Fibroblast of skin of left quadriceps (primary cell): ENCODE results near the gene FAF2.
"Not testable (repeated sequence)": the region's sequence is repeated elsewhere in the genome, so short reads cannot be mapped to it uniquely, and the experiment has no call there.

Source experiments
- DNase-seq, 2 experiments: peaks; one replicate each; pipeline ENCODE4 v3.0.0-alpha.2; 2013; ENCODE audit warnings: low read depth in 2 of 2

Gene FAF2, protein sequence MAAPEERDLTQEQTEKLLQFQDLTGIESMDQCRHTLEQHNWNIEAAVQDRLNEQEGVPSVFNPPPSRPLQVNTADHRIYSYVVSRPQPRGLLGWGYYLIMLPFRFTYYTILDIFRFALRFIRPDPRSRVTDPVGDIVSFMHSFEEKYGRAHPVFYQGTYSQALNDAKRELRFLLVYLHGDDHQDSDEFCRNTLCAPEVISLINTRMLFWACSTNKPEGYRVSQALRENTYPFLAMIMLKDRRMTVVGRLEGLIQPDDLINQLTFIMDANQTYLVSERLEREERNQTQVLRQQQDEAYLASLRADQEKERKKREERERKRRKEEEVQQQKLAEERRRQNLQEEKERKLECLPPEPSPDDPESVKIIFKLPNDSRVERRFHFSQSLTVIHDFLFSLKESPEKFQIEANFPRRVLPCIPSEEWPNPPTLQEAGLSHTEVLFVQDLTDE

DNA sequence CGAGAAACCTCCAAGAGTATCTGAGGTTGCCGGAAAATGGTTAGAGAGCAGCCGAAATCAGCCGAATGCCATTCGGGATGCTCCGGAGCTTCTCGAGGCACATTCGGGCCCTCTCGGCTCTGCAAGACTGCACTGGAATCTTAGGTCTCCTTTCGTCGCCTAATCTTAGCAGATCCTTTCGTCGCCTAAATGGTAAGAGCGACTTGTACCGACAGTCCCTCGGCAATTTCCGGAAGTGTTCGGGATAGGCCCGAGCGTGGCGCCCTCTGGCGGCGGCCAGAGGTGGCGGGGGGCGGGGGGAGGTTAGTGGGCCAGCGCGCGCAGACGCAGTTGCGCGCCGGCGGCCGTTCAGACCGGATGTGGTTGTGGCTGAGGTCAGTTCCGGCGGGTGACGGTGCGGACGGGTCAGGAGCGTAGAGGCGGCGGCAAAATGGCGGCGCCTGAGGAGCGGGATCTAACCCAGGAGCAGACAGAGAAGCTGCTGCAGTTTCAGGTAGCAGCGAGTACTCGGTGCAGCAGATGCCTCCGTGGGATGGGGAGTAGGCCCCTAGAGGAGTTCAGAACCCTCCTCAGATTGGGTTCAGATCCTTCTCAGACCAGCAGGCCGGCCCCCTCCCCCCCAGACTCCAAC is at the start of gene FAF2:
FAF2 (plus strand) TSS at position 408 of the 631 bp plus-strand sequence; CDS start at position 431, 23 bp downstream.
- DNase-seq: peak; percentile 98

DNA sequence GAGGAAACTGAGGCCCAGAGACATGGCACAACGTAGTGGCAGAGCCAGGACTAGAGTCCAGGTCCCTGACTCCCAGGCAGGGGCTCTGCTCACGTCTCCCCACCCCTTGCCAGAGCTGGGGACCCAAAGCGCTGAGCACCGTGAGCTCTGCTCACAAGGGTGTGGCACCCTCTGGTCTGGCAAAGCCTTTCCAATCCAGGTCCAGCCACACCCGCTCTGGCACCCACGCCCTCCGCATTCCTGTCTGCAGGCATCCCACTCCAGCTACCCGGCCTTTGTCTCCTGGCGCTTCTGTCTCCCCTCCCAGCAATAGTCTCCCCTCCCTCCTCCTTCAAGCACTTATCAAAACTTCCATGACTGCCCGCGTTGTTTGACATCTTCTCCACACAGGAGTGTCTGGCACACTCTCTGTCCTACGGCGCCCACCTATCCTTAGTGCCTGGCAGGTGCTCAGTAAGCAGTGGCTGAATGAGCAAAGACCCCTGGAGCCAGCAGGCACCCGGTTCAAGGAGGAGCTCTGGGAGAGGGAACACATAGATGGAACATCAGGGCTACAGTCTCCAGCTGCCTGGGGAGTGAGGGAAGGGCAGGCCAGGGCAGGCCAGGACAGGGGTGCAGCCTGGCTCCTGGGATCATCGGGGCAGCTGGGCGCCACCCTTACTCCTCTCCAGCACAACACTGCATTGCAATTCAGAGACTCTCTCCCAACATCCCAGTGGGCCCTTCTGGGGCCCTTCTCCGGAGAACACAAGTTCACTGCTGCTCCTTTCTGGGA is 47.6 kb upstream of the FAF2 start:
- DNase-seq: no peak

DNA sequence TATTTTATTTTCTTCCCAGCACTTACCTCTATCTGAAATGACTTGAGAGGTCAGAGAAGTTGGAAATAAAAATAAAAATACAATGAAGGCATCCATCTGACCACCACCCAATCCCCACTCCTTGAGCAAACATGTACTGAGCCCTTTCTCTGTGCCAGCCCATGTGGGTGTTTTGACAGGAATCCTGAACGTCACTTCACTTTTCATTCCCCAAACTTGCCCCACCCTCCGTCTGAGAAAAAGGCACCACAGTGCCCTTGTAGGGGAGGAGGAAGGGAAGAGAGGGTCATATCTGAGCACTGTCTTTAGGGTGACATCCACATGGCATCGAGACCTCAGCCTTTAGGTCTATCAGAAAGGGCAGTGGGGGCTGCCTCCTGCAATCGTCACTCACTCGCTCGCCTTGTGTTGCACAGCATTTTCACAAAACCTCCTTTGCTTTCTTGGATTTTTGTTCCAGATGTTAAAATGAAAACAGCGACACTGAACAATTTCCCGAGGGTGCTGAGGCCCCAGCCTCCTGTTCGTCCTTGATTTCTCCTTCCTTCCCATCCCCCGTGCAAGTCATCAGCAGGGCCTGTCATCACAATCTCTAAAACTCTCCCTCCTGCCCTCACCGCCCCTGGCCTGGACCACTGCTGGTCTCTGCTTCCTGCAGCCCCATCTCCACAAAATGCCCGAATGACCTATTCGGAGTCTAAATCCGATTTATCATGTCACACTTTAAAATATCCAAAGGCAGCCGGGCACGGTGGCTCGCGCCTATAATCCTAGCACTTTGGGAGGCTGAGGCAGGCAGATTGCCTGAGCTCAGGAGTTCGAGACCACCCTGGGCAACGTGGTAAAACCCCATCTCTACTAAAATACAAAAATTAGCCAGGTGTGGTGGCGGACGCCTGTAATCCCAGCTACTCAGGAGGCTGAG is 46.6 kb upstream of the FAF2 start:
- DNase-seq: no peak

DNA sequence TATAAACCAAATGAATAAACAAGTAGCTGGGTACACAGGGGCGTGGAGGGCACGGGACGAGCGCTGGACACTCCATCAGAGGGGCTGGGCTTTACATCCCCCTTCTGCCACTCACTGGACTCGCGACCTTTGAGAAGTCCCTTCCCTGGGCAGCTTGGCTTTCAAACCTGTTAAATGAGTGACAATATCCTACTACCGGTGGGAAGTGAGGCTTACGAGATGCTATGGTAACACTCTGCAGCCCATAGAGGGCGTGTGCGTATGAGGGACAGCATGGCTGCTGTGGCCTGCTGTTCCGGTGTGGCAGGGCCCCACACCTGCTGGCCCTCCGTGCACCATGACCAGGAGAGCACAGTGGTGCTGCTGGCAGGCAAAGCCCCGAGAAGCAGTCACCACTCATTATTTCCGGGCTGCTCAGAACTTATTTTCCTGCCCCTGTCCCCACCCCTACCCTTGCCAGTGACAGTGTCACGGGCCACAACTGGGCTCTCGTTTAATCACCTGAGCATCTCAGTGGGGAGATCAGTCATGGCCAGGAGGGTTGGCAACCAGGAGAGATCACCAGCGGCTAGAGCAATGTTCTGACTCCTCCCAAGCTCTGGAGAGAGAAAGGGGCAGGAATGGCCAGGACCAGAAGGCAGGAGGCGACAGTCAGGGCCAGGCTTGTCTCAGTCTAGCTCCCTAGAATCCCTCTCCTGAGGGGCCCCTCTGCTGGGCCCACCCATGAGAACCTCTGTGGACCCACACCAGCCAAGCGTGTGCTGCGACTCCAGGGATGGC is 42.3 kb upstream of the FAF2 start:
- DNase-seq: no peak

DNA sequence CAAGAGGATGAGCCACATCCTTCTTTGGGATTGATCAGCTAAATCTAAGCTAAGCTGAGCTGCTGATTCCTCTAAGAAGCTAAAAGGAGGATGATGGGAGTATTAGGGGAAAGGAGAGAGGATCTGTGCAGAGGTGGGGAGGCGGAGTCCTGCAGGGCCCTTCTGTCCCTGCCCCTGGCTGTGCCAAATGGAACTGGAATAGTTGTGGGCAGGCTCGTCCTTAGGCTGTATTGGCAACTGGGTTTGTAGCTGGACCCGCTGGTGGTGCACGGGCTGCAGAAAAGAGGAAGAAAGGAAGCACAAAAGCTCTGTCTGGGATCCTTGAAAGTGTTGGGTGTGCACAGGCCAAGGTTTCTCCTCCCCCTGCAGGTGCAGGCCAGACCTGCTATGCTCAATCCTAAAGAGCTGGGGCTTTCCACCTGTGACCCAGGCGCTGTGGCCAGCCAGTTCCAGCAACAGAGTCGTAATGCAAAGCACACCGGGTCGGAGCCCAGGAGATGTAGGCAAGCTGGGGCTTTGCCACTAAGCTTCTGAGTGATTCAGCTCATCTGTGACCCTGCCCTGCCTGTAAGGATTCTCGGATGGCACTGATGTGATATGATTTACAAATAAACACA is 41.6 kb upstream of the FAF2 start:
- DNase-seq: no peak

DNA sequence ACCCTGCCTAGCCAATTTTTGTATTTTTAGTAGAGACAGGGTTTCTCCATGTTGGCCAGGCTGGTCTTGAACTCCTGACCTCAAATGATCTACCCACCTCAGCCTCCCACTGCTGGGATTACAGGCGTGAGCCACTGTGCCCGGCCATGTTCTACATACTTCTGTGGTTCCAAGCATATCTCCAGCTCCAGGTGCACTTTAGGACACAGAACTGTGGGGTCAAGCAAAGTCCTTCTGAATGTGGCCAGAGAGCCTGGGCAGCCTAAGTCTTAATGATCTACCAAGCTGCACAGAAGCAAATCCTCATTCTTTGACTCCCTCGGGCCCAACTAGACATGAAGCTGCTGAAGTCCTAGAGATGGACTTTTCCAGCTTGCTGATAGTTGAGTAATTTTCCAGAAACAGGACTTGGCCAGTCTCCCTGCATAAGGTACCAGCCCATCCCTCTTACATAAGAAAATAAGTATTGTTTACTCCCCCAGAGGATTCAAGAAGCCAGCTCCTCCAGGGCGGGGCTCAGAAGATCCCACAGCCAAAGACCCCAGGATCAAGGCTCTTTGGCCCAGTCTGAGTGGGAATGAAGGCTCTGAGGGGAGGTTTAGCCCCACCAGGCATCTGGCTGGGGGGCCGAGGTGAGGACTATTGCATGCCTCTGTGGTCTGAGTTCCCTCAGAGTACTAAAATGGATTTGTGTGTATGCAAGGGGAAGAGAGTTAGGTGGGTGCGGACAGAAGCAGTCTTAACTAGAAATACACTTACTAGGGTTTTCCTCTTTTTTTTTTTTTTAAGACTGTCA is 40.5 kb upstream of the FAF2 start:
- no peak for DNase-seq

DNA sequence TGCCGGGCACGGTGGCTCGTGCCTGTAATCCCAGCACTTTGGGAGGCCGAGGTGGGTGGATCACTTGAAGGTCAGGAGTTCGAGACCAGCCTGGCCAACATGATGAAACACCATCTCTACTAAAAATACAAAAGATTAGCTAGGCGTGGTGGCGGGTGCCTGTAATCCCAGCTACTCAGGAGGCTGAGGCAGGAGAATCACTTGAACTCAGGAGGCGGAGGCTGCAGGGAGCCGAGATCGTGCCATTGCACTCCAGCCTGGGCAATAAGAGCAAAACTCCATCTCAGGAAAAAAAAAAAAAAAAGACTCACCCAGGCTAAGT is 40.0 kb upstream of the FAF2 start:
- DNase-seq: not testable (repeated sequence)

DNA sequence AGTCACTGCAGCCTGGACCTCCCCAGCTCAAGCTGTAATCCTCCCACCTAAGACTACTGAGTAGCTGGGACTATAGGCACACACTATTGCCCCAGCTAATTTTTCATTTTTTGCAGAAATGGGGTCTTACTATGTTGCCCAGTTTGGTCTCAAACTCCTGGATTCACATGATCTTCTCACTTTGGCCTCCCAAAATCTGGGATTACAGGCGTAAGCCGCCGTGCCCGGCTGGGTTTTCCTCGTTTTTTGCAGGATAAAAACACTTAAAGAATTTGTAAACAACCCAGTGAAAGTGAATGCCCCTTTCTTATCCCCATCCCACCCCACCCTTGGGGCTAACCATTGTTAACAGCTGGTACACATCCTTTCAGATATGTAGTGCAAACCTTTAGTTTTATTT is 39.6 kb upstream of the FAF2 start:
- no peak for DNase-seq

DNA sequence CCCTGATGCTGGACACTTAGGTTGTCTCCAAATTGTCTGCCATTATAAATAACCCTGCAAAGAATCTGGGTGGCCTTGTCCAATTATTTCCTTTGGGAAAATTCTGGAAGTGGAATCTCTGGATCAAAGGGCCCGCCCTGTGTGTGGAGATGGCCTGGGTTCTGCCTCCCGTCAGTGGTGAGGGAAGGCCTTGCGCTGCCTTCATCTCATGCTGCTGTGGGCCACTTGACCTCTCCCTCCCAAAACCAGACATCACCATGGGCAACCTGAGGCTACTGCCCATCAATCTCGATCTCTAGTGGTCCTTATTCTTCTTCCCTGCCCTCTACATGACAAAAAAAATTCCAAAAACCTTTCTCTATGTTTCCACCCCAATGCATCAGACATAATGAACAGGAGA is 38.4 kb upstream of the FAF2 start:
- DNase-seq: no peak

DNA sequence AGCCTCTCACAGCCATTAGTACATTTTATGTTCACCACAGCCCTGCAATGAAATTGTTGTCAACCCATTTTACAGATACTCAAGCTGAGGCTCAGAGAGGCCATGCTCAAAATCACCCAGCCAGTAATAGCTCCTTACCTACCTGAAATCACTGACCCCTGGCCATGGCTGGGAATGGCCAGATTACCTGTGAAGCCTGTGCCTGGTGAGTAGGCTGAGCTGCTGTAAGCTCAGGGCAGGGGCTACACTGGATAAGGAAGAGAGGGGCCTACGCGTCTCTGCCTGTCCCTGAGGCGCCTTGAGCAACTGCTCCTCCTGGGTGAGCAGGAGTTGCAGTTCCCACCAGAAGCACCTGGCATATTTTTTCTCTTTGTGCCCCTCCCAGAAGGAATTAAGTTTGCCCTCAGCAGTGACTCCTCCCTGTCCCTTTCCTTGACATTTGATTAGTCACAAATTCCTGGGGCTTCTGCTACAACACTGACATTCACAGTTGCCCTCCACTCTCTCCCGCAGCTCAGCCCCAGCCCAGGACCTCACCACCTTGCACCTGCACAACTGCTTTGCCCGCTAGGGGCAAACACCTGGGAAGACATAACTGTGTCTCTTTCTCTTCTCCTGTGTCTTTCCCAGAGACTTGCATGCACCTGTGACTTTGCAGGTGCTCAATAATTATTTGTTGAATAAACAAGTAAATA is 37.6 kb upstream of the FAF2 start:
- DNase-seq: no peak

DNA sequence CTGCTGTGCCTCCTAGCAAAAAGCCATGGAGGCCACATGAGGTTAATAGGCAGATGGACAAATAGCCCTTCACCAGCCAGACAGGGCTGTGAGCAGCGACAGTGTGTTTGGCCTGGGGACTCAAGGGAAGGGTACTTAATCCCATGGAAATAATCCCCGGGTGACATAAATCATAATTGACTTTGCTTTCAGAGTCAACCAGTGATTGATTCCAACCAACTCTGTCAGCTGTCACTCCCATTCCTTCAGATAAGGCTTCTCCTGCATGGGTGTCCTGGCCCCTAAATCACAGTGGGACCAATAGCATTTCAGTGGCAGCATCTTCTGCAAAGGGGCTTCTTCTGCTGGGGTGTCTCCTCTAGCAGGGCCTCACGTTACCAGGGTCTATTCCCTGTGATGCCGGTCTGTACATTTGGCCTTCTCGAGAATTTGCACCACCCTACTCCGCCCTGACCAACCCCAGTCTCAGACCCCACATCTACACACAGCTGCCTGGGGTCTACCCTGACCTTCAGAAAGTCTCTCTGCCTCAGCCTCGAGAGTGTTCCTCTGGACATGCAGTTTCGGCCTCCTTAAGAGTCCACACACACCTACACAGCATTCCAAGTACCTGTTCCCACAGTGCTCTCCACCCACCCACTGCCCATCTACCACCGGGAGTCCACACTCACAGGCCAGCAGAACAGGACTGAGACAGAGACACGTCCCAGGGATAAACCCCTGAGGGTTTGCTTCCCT is 35.5 kb upstream of the FAF2 start:
- DNase-seq: no peak

DNA sequence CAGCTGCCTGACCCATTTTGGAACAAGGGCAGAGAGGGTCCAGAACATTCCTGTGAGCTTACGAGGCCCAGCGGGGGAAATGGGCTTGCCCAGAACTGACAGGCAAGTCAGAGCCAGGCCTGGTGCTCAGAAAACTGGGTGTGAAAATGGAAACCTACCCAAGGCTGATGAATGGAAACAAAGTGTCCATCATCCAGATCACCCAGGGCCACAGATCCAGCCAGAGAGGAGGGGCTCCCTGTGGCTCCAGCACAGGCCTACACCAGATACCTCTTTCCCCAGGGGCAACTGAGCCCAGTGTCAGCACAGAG is 35.0 kb upstream of the FAF2 start:
- no peak for DNase-seq

DNA sequence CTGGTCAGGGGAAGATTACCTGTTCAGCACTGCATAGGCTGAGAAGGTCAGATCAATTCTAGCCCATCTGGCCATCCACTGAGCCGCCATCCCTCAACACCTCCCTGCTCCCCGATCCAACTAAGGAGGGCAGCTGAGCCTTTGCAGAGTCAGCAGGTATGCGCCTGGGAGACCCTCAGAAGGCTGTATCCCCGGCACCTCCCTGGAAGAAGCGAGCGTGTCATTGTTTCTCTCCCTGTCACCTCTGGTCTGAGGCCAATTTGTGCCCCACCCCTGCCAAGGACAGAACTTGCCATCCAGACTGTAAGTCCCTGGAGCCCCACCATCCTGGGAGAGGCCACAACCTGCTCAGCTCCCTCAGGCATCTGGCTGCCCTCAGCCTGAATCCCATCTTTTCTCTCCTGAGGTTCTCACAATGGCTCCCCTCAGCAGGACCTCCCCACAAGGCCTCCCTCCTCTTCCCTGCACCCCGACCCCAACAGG is 34.4 kb upstream of the FAF2 start:
- DNase-seq: no peak

DNA sequence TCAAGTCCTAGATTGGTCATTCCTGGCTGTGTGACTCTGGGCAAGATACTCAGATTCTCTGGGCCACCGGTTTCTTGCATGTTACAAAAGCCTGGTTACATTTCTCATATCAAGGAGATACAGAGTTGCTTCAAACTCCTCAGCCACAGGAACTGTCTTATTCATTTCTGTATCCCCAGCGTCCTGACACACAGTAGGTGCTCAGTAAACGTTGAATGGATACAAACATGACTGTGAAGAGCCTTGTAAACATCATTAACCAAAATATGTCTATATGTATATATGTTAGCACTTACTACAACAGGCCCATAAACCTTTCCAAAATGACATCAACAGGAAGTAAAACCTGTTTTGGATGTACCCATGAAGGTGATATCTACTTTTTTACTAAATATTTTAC is 33.5 kb upstream of the FAF2 start:
- no peak for DNase-seq

DNA sequence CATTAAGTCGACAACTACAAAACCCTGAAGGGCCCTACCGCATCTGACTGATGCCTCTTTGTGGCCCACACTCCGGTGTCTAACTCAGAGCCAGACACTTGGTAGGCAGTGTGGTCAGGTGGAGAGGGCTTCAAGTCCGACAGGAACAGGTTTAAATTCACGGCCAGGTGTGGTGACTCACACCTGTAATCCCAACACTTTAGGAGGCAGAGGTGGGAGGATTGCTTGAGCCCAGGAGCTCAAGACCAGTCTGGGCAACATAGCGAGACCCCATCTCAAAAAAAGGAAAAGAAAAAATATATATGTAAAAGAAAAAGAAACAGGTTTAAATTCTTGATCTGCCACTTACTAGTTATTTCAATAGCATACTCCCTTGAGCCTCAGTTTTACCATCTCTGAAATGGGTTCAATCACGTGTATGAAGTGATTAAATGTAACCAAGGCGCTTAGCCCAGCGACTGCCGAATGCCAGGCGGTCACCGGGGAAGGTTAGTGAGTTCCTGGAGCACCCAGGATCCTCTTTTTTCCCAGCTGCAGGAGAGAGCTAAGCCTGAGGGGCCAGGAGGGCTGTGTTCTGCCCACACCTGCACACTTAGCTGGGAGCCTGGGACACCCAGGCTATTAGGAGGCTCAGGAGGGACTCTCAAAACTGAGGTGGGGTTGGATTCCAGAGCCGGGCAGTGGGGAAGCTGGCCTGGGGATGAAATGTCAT is 32.8 kb upstream of the FAF2 start:
- DNase-seq: no peak

DNA sequence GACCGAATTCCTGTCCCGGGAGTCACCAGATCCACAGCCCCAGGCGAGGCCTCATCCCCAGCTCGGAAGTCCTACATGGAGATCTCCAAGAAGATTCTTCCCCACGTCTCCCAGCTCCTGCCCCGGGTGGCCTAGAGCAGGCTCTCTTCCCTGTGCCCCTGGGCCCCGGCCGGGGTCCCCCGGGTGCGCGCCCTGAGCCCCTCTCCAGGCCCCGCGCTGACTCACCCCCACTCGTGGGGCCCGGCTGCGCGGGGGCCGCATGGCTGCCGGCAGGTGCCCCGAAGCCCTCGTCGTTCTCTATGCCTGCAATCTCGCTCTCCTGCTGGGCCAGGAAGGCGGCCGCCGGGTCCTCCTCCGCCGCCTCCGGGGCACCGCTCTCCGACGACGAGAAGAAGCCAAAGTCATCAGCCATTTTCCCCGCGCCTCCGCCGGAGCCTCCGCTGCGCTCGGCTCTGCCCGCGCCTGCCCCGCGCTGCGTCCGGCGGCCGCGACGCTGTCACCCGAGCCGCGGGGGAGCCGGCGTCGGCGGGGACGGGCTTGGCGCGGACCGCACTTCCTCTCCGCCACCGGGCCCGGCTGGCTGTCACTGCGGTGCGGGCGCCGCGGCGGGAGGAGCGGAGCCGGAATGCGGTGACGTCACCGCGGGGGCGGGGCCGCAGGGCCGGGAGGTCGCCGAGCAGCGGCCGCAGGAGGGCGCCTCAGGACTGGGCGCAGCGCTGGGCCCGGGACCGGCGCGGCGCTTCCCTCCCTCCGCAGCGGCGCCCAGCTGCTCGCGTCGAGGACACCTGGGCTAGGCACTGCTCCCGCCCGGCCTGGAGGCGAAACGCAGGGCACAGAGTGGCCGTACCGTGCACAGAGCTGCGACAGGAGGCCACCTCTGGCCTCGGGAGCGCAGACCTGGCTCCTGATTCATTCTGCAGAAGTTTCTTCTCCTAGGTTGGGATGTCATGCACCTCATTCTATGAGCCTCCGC is 31.9 kb upstream of the FAF2 start, which contains the start of gene CLTB:
CLTB (minus strand) TSS at position 588 of the 973 bp plus-strand sequence; CDS start at position 412, 176 bp downstream.
- peak; percentile 46 to 47 for DNase-seq
